IMR-90 (cell line): ENCODE results near the gene KCNJ6. TPM values are rescaled to one million over a fixed set of nuclear protein-coding genes. Genes with fewer than 3 reads are reported as not detected.

Source experiments
- ATAC-seq: fragments of 200-7000 bp; cut with Tn5 transposase; 2 replicates; pipeline ENCODE4 v1.9.1; 2020; ENCODE audit warnings: low read depth, mild to moderate bottlenecking, moderate library complexity
- BruUV-seq: library from RNA; stranded (reverse); fragments of 400-500 nt; replicated peaks from 2 replicates; lab custom pipeline; 2021; lab: Mats Ljungman, UMichigan
- CTCF ChIA-PET: fragments of 300-600 bp; formaldehyde crosslinking; extraction: SDS; loops from one replicate; lab custom pipeline; 2021; ENCODE audit warnings: antibody characterized with exemption; lab: Yijun Ruan, JAX
- POLR2A ChIA-PET: fragments of 300-600 bp; sonication (Branson Sonifier 250); formaldehyde crosslinking; loops from one replicate; lab custom pipeline; 2022; ENCODE audit warnings: antibody characterized with exemption; ENCODE audit not compliant: unreplicated experiment; lab: Charles Lee
- DNase-seq: peaks from one replicate; pipeline ENCODE4 v3.0.0; 2013
- H2AFZ ChIP-seq: replicated peaks from 2 replicates; pipeline ENCODE3; 2013; ENCODE audit warnings: low read length, mild to moderate bottlenecking; ENCODE audit not compliant: poor library complexity
- H2AK5ac ChIP-seq: 2 replicates; pipeline ENCODE4 v1.6.1; 2013; ENCODE audit warnings: low read depth, low read length, inconsistent platforms
- H2AK9ac ChIP-seq: replicated peaks from 2 replicates; pipeline ENCODE3; 2013; ENCODE audit warnings: mild to moderate bottlenecking, low read depth, low read length, moderate library complexity; ENCODE audit not compliant: poor library complexity
- H2BK120ac ChIP-seq: 2 replicates; pipeline ENCODE4 v1.6.1; 2013; ENCODE audit warnings: low read depth, low read length, inconsistent platforms
- H2BK15ac ChIP-seq: 3 replicates; pipeline ENCODE4 v1.6.1; 2013; ENCODE audit warnings: low read depth, low read length, inconsistent platforms
- H2BK20ac ChIP-seq: 2 replicates; pipeline ENCODE4 v1.6.1; 2013; ENCODE audit warnings: low read depth, mild to moderate bottlenecking, inconsistent platforms, low read length, moderate library complexity
- H2BK5ac ChIP-seq: 2 replicates; pipeline ENCODE4 v1.6.1; 2013; ENCODE audit warnings: mild to moderate bottlenecking, low read depth, low read length, inconsistent platforms; ENCODE audit not compliant: poor library complexity, severe bottlenecking
- H3K14ac ChIP-seq: replicated peaks from 2 replicates; pipeline ENCODE4 v1.6.1; 2013; ENCODE audit warnings: low read depth, low read length, inconsistent platforms
- H3K18ac ChIP-seq: 2 replicates; pipeline ENCODE4 v1.6.1; 2013; ENCODE audit warnings: low read depth, low read length, control low read depth
- H3K23ac ChIP-seq: 2 replicates; pipeline ENCODE4 v1.6.1; 2013; ENCODE audit warnings: low read depth, low read length, inconsistent platforms
- H3K27ac ChIP-seq: 2 replicates; pipeline ENCODE4 v1.5.1; 2013; ENCODE audit warnings: mild to moderate bottlenecking, control low read depth, low read length; ENCODE audit not compliant: insufficient read depth
- H3K27me3 ChIP-seq: 2 replicates; pipeline ENCODE4 v1.6.1; 2013; ENCODE audit warnings: low read length; ENCODE audit not compliant: control insufficient read depth, insufficient read depth
- H3K36me3 ChIP-seq: 2 replicates; pipeline ENCODE4 v1.6.1; 2013; ENCODE audit warnings: low read length, mixed read lengths; ENCODE audit not compliant: control insufficient read depth, insufficient read depth
- H3K4ac ChIP-seq: 2 replicates; pipeline ENCODE4 v1.6.1; 2013; ENCODE audit warnings: low read depth, low read length, inconsistent platforms
- H3K4me1 ChIP-seq: 2 replicates; pipeline ENCODE4 v1.6.1; 2013; ENCODE audit warnings: low read length, mixed read lengths; ENCODE audit not compliant: control insufficient read depth, insufficient read depth
- H3K4me2 ChIP-seq: 2 replicates; pipeline ENCODE4 v1.6.1; 2013; ENCODE audit warnings: low read depth, mild to moderate bottlenecking, control low read depth, low read length, moderate library complexity
- H3K4me3 ChIP-seq: 2 replicates; pipeline ENCODE4 v1.5.1; 2013; ENCODE audit warnings: low read depth, mild to moderate bottlenecking, control low read depth, low read length, moderate library complexity; ENCODE audit not compliant: insufficient read depth
- H3K56ac ChIP-seq: 2 replicates; pipeline ENCODE4 v1.6.1; 2013; ENCODE audit warnings: low read length, inconsistent platforms; ENCODE audit not compliant: insufficient read depth; ENCODE audit errors: extremely low read depth
- H3K79me1 ChIP-seq, 2 experiments: 2 replicates each; pipeline ENCODE4 v1.6.1; 2013; ENCODE audit warnings: low read length in 2 of 2, inconsistent platforms in 1 of 2, low read depth in 1 of 2
- H3K9ac ChIP-seq: 2 replicates; pipeline ENCODE4 v1.6.1; 2013; ENCODE audit warnings: low read depth, low read length, control low read depth
- H3K9me1 ChIP-seq: 2 replicates; pipeline ENCODE4 v1.6.1; 2013; ENCODE audit warnings: low read length, inconsistent platforms; ENCODE audit not compliant: insufficient read depth
- H3K9me3 ChIP-seq: 2 replicates; pipeline ENCODE4 v1.6.1; 2013; ENCODE audit warnings: low read length; ENCODE audit not compliant: control insufficient read depth, insufficient read depth
- H4K20me1 ChIP-seq: 2 replicates; pipeline ENCODE4 v1.6.1; 2013; ENCODE audit warnings: low read length, inconsistent platforms; ENCODE audit not compliant: insufficient read depth
- H4K5ac ChIP-seq: 2 replicates; pipeline ENCODE4 v1.6.1; 2013; ENCODE audit warnings: mild to moderate bottlenecking, low read depth, low read length, control low read depth
- H4K8ac ChIP-seq, 2 experiments: 2 replicates each; pipeline ENCODE4 v1.6.1; 2013; ENCODE audit warnings: low read depth in 2 of 2, low read length in 2 of 2, control low read depth in 1 of 2, inconsistent platforms in 1 of 2
- H4K91ac ChIP-seq: 2 replicates; pipeline ENCODE4 v1.6.1; 2013; ENCODE audit warnings: low read depth, low read length, inconsistent platforms; ENCODE audit not compliant: insufficient read depth
- CEBPB ChIP-seq: IDR thresholded peaks from 2 replicates; pipeline ENCODE4 v1.6.1; 2012; ENCODE audit warnings: low read depth, low read length, improper control_type of control experiment
- CHD1 ChIP-seq: IDR thresholded peaks from 2 replicates; pipeline ENCODE4 v1.6.1; 2012; ENCODE audit warnings: low read depth, low read length, improper control_type of control experiment
- FOS ChIP-seq: fragments of 150-350 bp; IDR thresholded peaks from 2 replicates; pipeline ENCODE4 v1.6.1; 2016; ENCODE audit warnings: low read depth, low read length
- MAFK ChIP-seq: IDR thresholded peaks from 2 replicates; pipeline ENCODE4 v1.6.1; 2012; ENCODE audit warnings: low read depth, low read length, improper control_type of control experiment
- MAZ ChIP-seq: IDR thresholded peaks from 2 replicates; pipeline ENCODE4 v1.6.1; 2012; ENCODE audit warnings: low read depth, mild to moderate bottlenecking, low read length, improper control_type of control experiment, moderate library complexity, borderline replicate concordance
- MXI1 ChIP-seq: IDR thresholded peaks from 2 replicates; pipeline ENCODE4 v1.6.1; 2012; ENCODE audit warnings: low read depth, mild to moderate bottlenecking, low read length, moderate library complexity, borderline replicate concordance
- NFE2L2 ChIP-seq: fragments of 150-350 bp; IDR thresholded peaks from 2 replicates; pipeline ENCODE4 v1.6.1; 2016; ENCODE audit warnings: low read depth, mild to moderate bottlenecking, low read length
- RAD21 ChIP-seq: IDR thresholded peaks from 2 replicates; pipeline ENCODE4 v1.6.1; 2012; ENCODE audit warnings: low read length, improper control_type of control experiment
- SMC3 ChIP-seq: fragments of 150-350 bp; IDR thresholded peaks from 2 replicates; pipeline ENCODE4 v1.6.1; 2016; ENCODE audit warnings: low read depth, mild to moderate bottlenecking, antibody characterized with exemption, low read length, moderate library complexity
- WGBS, 2 experiments: methylation state at CpG; one replicate each; pipeline versions ENCODE4 v1.1.5 to v1.1.7; 2013; ENCODE audit warnings: missing lambda C conversion rate in 2 of 2; ENCODE audit not compliant: insufficient read length in 1 of 2; ENCODE audit errors: extremely low coverage in 2 of 2; 5-methylcytosine and 5-hydroxymethylcytosine counted together
- dilution Hi-C: fragments of 300-500 bp; cut with HindIII; formaldehyde crosslinking; loops from one replicate; pipeline ENCODE4 v1.14.3; 2018; ENCODE audit warnings: low sequenced_read_pairs; ENCODE audit not compliant: unreplicated experiment
- in situ Hi-C: fragments of 300-500 bp; cut with MboI; formaldehyde crosslinking; loops from 3 replicates; pipeline ENCODE4 v1.14.3; 2019; ENCODE audit warnings: low sequenced_read_pairs, inconsistent platforms, mixed read lengths
- intact Hi-C: fragments of 100-400 bp; cut with micrococcal nuclease; formaldehyde crosslinking; loops from 2 replicates; pipeline ENCODE4 v1.10.0; 2022
- polyA plus RNA-seq, 3 experiments: library from polyadenylated mRNA; depleted of rRNA; stranded (reverse); fragments of >200 nt; gene quantifications; 2 replicates each; pipeline ENCODE4 v1.2.3, GENCODE V29; 2012; ENCODE audit warnings: low replicate concordance in 1 of 3
- total RNA-seq: library from RNA; depleted of rRNA; stranded (reverse); fragments of >200 nt; gene quantifications from 2 replicates; pipeline ENCODE4 v1.2.3, GENCODE V29; 2012

KCNJ6 gene
- total and polyA plus RNA-seq, 2 of the 4 experiments (the other 2 are of a cell fraction): under 0.01 to 0.02 TPM

- H3K9me1 ChIP-seq: no peaks in the 10 kb centered on the region
- no peak overlapping the region for H2BK15ac ChIP-seq
- no peaks in the 10 kb centered on the region for H3K79me1 ChIP-seq
- H3K9me3 ChIP-seq: no peaks in the 10 kb centered on the region
- no peak overlapping the region for H4K8ac ChIP-seq
- H2BK120ac ChIP-seq: no peak overlapping the region
- H2AK5ac ChIP-seq: no peak overlapping the region
- dilution Hi-C loops: no loop called here
- no peak for TF ChIP-seq MAFK
- no peak for TF ChIP-seq NFE2L2
- no peak for TF ChIP-seq CHD1
- no peak for TF ChIP-seq MAZ
- TF ChIP-seq MXI1: no peak
- no peak for TF ChIP-seq CEBPB
- no peak for TF ChIP-seq SMC3
- no peak for TF ChIP-seq RAD21
- TF ChIP-seq FOS: no peak
- H3K4me2 ChIP-seq: no peak overlapping the region
- H4K20me1 ChIP-seq: no peaks in the 10 kb centered on the region
- H3K14ac ChIP-seq: no peak overlapping the region
- no peak overlapping the region for H3K27ac ChIP-seq
- WGBS, 2 experiments: no CpG with 5 or more reads among the region's 5 CpGs
- no peak overlapping the region for H2BK20ac ChIP-seq
- H2AFZ ChIP-seq: no peak overlapping the region
- DNase-seq (no peak), ATAC-seq (no peak)
- POLR2A ChIA-PET: no interaction called here
- H3K4me1 ChIP-seq: no peaks in the 10 kb centered on the region
- no TSS peak for BruUV-seq
- H3K23ac ChIP-seq: no peak overlapping the region
- H3K36me3 ChIP-seq: no peaks in the 10 kb centered on the region
- no peak overlapping the region for H2BK5ac ChIP-seq
- no peak overlapping the region for H3K18ac ChIP-seq
- intact Hi-C loops: no loop called here
- H4K91ac ChIP-seq: no peak overlapping the region
- H3K4ac ChIP-seq: no peak overlapping the region
- no peak overlapping the region for H3K56ac ChIP-seq
- H2AK9ac ChIP-seq: no peak overlapping the region
- in situ Hi-C loops: no loop called here
- no peak overlapping the region for H3K9ac ChIP-seq
- H3K27me3 ChIP-seq: peaks cover 6% of the 10 kb centered on the region
- CTCF ChIA-PET: no interaction called here
- H4K5ac ChIP-seq: no peak overlapping the region
- H3K4me3 ChIP-seq: no peak overlapping the region
Measured at GRCh38 chr21:37587635-37588177, 328.6 kb downstream of the KCNJ6 start.
